Suppressor macrophage treated with lipopolysaccharide for 1 hour (primary cell): ENCODE results near the gene TBCEL.
"Not testable (repeated sequence)": the region's sequence is repeated elsewhere in the genome, so short reads cannot be mapped to it uniquely, and the experiment has no call there.

Experiments
- DNase-seq, 3 donors: peaks; one replicate each; pipeline ENCODE4 v3.0.0-alpha.2; 2020 to 2022

The TBCEL gene, protein sequence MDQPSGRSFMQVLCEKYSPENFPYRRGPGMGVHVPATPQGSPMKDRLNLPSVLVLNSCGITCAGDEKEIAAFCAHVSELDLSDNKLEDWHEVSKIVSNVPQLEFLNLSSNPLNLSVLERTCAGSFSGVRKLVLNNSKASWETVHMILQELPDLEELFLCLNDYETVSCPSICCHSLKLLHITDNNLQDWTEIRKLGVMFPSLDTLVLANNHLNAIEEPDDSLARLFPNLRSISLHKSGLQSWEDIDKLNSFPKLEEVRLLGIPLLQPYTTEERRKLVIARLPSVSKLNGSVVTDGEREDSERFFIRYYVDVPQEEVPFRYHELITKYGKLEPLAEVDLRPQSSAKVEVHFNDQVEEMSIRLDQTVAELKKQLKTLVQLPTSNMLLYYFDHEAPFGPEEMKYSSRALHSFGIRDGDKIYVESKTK

DNA sequence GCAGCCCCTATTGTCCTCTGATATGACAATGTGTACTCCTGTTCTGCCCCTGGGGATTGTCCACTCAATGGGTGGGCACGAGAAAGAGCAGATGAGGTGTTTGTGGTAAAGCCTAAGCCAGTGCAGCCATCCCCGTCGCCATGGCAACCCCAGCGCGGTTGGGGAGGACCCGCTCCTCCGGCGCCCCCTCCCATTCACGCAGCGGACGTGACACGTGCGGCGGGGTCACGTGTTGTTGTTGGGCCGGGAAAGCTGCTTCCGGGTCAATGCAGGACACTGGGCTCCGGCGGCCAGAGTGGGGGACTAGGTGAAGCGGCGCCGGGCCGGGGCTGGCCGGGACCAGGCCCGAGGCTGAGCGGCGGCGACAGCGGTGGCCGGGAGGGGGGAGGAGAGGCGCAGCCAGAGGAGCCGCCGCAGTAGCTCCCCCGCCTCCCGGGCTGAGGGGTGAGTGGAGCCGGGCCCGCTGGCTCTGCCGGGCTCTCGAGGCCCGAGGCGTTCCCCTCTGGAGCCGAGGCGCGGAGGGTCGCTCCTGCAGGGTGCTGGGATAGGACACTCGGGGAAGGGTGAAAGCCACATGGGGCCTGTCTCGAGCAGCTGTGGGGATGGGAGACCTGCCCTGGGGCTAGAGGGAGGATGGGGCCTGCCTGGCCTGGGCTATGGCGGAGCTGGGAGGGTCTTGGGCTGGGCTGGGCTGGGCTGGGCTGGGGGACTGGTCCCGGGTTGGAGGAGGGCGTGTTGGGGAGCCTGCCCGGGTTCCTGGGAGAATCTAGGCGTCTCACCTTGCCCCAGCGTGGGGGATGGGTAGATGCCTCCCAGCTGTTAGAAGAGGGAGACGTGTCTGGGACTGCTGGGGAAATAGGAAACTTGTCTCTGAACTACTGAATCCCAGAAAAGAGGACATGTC is at the start of gene TBCEL:
Gene TBCEL, plus strand, starts transcription at position 255 of the 904 bp plus-strand sequence. CDS start 21,589 bp downstream, outside the sequence.
- DNase-seq = peak; percentile 62 to 78 (median 63)

DNA sequence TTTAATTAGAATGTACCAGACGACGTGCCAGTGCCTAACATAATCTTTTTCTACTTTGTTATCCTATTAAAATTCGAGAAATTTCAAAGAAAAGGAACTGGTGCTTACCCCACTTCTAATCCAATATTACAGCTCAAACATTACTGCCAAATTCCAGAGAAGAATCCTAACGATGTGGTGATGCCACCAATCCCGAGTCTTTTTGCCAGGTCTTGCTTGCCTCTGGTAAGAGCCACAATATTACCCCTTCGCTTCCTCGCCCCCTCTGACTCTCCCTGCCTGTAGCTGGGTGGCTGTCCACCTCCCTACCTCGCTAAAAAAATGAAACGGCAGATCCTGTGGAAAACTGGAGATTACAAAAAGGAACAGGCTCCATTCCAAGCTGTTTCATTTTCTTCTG is 49.4 kb upstream of the TBCEL start:
- DNase-seq = no peak

DNA sequence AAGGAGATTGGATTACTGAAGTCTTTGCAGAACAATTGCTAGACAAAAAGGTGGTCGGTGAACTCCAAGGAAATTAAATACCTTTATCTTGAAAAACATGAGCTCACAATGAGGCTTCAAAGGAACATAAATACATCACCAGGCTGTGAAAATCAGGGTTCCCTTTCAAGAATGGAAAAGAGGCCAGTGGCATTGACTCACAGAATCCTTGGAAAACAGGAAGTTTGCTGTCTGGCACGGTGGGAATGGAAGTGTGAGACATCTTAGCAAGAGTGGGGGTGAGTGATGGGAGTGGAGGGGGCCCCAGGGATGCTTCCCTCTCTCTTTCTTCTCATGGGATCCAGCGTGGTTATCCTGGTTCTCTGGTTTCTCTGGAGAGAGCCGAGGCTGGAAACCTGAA is 48.9 kb upstream of the TBCEL start:
- no peak for DNase-seq

DNA sequence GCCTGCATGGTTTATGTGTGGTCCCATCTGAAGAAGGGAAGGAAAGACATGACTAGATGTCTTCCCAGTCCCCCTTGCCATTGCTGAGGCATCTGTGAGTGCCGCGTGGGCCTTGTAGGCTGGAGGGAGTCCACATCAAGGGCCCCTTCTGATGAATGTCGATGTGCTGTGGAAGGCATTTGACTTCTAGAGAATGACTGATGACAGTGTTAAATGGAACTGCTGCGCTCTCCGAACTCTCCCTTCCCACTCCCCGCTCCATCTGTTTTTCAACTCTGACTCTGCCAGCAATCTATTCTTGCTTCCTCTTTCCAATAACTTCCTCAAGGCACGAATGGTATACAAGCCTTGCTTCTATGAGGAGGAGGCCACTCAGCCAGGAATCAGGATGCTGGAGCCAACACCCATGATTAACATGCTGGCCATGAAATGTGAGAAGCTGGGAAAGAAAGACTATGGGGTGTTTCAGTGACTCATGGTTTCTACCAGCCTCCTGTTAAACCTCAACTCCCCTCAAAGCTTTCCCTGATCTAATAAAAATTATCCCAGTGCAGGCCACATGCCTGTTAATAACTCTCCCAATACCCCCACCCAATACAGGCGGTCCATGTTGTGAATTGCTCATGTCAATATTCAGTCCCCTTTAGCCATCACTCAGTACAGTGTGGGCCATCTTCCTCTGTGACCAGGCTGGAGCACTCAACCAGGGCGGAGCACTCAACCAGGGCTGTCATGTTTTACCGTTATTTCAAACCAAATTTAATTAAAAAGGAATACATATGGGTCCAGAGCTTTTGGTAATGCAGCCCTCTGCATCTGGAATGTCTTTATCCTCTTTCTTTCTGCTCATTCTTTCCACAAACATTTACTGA is 46.4 kb upstream of the TBCEL start:
- no peak for DNase-seq

DNA sequence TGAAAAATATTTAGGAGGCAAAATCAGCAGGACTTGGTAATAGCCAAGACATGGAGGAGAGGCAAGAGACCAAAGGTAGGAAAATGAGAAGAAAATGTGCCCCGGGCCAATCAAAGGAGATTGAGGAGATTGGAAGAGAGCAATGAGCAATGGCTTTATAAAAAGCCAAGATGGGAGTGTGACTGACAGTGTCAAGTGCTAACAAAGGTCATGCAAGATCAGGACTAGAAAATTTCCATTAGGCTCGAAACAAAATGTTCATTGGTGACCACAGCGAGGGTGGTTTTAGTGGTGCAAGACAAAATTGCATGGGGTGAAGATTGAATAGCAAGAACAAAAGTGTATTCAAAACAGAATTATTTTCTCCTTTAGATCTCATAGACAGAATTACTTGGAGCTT is 45.2 kb upstream of the TBCEL start:
- no peak for DNase-seq

DNA sequence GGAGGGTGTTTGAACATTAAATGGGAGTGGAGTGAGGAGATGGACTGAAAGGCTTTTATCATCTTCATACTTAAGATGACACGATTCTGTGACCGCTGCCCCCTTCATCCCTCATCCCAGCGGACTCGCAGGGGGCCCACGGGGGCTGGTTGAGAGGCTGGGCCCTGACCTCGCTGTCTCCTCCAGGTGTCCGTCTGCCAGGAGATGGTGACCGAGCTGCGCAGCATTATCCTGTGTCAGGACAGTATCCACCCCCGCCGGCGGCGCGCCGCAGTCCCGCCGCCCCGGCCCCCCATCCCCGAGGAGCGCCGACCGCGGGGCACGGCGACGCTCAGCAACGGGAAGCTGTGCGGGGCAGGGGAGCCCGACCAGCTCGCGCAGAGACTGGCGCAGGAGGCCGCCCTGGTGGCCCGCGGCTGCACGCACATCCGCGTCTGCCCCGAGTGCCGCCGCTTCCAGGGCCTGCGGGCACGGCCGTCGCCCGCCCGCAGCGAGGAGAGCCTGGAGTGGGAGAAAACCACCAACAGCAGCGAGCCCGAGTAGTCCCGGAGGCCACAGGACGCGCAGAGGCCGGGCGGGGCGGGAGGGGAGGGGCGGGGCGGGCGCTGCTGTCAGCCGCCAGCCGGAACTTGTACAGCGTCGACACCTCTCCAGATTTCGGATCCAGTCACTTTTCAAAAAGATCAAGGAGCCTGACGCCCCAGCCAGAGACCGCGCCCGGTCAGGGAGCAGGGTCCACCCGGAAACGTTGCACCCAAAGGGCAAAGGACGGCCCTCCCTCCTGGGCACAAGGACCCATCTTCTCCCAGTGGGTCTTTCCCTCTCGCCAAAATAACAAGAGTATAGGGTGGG is 38.0 kb upstream of the TBCEL start:
- peak; percentile 48 to 68 (median 51) for DNase-seq

DNA sequence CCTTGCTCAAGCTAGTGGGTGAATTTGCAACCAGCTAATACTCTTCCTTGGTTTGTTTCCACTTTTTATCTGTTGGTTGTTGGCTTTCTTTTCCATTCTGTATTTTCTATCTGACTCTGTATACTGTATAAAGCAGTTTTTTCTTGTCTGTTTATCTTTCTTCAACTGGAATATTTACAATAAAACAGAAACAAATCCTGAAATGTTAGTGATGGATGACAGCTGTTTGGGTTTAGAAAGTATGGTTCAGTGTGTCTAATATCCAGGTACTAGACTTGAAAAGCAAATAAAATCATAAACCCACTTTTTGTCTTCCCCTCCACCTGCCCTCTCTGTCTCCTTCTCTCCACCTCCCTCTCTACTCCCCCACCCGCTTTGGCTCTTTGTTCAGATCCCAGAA is 35.3 kb upstream of the TBCEL start:
- DNase-seq = no peak

DNA sequence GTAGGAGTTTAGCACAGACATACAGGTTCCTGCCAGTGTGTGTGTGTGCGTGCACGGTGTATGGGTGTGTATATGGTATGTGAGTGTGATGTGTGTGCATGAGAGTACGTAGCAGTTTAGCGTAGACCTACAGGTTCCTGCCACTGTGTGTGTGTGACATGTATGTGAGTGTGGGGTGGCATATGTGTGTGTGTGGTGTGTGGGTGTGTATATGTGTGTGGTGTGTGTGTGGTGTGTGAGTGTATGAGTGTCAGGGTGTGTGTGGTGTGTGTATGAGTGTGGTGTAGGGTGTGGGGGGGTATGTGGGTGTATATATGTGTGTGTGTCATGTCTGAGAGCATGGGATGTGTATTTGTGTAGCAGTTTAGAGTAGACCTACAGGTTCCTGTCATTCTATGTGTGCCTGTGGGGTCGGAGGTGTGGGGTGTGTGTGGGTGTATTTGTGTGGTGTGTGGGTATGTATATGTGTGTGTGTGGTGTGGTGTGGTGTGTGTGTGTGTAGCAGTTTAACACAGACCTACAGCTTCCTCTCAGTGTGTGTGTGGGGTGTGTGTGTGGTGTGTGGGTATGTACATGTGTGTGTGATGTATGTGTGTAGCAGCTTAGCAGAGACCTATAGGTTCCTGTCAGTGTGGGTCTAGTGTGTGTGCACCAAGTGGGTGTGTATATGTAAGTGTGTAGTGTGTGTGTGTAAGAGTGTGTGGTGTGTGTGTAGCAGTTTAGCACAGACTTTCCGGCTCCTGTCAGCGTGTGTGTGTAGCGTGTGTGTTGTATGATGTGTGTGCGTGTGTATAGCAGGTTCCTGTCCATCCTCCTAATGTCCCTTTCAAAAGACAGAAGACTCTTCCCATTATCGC is 31.8 kb upstream of the TBCEL start:
- DNase-seq = no peak

DNA sequence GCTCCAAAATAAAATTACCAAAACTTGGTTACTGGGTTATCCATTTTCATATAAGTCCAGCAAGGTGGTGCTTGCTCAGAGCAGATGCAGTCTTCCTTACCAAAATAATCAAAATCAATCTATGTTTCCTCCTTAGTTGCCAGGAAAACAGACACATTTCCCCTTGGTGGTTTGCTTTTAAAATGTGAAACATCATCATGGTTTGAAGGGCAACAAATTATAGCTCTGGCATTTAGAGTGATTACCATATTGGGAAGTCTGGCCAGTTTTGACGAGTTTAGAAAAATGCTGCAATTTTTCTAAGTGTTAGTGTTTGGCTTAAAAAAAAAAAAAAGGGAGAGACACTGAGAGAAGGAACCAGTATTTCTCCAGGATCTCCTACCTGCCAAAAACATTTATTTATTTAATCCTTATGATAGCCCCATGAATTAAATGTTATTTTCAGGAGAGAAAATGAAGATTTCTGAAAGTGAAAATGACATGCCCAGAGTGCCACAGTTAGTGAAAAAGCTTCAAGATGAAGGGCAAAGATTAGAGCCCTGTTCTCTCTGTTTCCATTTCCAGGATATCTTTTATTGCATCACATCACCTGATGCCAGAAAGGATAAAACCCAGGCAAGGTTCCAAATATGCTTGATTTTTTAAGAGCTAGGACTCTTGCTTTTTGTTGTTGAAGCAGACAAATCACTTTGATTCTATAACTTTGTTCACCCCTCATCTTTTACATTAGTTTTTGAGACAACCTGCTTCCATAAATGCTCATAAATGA is 29.6 kb upstream of the TBCEL start:
- no peak for DNase-seq

DNA sequence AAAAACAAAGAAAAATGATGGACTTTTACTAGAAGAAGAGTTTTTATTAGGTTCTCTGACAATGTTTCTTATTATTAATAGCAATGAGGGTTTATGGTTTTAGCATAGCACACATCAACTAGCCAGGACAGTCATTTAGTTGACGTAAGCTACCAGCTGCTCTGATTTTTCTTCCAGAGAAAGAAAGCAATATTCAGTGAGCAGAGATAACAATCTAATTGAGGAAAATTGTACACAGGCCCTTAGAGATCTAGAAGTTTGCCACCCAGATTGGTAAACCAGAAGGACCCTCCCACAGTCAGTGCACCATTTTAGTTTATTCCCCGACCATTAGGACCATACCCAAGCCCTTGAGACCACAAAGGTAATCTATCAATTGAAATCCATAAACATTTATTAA is 28.7 kb upstream of the TBCEL start:
- DNase-seq = no peak

DNA sequence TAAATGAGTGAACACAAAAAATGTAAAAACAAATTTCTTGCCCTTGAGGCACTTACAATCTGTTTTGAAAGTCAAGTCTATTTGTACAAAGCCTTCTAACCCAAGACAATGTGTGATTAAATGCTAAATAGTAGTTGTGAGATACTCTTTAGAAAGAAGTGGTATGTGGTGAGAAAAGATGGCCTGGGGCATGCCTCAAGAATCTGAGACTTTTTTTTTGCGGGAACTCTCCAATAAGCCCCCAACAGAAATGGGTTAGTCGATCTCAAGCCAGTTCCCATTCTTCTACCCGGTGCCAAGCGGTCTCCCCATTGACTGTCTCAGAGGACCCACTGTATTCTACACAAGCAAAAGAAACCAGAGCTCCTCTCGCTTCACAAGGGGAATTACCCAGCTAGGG is 26.9 kb upstream of the TBCEL start:
- DNase-seq = no peak

DNA sequence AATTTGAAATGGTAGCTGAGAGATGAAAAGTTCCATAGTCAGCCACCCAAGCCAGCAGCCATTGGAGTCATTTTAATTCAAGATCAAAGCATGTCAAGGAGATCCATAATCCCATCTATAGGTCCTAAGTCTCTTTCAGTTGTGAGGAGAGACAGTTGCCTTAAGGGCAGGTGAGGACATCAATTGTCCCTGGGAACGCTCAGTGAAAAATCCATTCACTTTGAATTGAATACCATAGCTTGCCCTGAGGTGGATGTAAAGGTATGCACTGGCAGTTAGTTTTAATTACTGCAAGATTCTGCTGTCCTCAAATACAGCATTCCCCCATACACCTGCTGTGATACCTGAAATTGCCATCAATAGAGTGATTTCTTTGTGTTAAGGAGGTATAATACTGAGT is 25.3 kb upstream of the TBCEL start:
- DNase-seq = no peak

DNA sequence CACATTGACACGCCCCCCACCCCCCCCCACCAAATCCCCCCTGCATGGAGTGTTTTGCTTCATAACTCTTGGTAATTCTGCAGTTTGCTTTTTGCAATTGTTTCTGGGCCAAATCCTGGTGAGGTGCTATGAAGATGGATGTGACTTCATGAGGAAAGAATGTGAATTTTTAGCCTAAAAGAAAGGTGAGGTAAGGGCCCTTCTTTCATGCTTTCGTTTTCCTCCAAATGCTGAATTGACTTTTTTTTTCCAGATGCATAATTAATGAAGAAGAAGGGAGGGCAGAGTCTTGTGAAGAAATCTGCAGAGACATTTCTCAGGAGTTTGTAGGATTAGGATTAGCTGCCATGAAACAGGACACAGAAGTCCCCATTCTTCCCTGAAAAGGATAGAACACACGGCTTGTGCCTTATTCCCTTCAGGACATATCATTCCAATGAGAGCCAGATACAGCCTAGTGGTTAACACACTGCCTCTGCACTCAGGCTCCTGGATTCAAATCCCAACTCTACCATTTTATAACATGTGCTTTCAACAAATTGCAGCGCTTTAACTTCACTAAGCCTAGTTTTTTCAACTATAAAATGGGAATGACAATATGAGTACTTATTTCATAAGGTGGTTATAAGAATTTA is 19.6 kb upstream of the TBCEL start:
- DNase-seq = no peak

DNA sequence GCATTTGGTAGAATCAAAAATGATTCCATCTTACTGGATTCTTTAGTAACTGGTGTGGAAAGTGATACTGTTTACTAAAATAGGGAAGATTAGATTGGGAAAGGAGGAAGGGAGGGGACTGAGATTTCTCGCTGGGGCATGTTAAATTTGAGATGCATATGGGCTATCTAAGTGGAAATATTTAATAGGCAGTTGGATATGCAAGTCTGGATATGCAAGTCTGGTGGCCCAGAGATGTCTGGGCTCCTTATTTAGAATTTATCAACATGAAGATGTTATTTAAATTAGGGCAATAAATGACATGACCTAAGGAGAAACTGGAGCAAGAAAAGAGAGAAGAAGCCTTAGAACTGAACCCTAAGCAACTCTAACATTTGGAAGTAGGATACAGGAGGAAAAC is 17.0 kb upstream of the TBCEL start:
- DNase-seq = no peak

DNA sequence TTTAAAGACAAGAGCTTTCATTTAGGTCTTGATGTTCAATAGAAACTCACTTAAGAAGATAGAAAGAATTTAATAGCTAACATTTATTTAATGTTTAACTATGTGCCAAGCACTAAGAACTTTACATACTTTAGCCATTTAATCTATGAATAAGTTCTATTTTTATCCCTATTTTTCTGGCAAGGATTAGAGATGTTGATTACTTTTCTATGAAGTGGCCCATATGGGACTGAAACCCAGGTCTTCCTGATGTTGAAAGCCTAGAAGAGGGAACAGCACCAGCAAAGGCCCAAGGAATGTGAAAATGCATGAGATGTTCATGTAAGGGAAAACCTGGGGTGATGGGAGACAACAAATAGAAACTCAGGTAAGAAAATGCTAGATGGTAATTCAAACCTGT is 15.4 kb upstream of the TBCEL start:
- no peak for DNase-seq

DNA sequence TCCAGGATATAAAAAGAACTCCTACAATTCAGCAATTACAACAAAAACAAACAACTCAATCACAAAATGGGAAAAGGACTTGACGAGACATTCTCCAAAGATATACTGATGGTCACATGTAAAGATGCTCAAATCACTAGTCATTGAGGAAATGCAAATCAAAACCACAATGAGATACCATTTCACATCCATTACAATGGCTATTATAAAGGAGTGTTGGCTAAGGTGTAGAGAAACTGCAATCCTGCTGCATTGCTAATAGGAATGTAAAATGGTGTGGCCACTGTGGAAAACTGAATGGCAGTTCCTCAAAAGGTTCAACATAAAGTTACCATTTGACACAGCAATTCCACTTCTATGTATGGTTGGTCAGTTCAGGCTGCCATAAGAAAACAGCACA is 11.8 kb upstream of the TBCEL start:
- no peak for DNase-seq

DNA sequence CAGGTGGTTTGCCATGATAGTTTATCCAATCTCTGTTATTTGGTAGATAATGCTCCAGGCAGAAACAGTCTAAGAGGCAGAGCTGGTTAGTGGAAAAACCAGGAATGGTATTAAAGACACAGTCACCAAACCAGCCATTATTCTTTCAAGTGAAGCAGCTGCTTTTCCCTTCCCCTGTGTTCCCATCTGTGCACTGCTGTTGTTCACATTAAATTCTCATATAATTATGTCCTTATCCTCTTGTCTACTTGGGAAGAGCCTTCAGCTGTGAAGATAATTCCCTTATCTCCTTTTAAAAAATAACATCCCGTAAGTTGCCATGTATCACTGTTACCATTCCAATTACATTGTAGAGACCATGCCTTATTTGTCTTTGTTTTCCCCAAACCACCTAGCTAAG is 5.2 kb upstream of the TBCEL start:
- DNase-seq = no peak

DNA sequence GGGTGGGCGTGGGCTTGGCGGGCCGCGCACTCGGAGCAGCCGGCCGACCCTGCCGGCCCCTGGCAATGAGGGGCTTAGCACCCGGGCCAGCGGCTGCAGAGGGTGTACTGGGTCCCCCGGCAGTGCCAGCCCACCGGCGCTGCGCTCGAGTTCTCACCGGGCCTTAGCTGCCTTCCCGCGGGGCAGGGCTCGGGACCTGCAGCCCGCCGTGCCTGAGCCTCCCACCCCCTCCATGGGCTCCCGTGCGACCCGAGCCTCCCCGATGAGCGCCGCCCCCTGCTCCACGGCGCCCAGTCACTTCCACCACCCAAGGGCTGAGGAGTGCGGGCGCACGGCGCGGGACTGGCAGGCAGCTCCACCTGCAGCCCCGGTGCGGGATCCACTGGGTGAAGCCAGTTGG is 2.2 kb upstream of the TBCEL start:
- DNase-seq = not testable (repeated sequence)

DNA sequence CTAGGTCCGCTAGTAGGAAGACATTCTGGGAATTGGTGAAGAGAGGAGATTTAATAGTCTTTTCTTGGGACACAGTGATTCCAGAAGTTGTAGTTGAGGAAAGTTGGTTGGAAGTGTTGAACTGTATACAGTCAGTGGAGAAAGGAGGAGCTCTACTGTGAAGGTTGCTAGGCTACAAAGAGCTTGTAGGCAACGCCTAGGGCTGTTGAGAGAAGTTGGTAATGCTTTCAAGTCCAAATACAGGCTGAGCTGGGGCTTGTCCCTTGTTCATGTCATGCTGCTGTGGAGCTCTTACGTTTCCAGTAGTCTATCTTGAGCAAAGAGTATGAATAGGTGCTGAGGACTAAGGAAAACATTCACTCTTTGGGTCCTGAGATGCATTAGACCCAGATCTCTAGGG is 1.1 kb downstream of the TBCEL start:
- peak in 2 of 3 donors; percentile 10 for DNase-seq

DNA sequence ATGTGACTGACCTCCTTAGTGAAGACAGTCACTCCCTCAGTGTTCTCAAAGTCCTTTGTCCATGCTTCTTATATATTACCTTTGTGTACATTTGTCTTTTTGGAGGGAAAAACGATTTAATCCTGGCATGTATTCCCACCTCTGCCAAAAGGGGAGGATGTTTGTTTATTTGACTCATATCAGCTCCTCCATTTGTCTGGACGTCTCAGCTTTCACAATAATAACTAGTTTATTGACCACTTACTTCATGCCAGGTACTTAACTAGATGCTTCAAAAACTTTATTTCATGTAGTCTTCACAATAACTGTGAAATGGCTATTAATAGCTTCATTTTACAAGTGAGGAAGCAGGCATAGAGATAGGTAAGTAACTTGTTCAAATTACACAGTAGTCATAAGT is 5.3 kb downstream of the TBCEL start:
- DNase-seq = no peak
